IMR-90 (cell line): Measurements from ENCODE around the gene CSK. TPM values are rescaled to one million over a fixed set of nuclear protein-coding genes. Genes with fewer than 3 reads are reported as not detected.

ENCODE experiments used
- ATAC-seq: fragments of 200-7000 bp; cut with Tn5 transposase; 2 replicates; pipeline ENCODE4 v1.9.1; 2020; ENCODE audit warnings: low read depth, mild to moderate bottlenecking, moderate library complexity
- BruUV-seq: library from RNA; stranded (reverse); fragments of 400-500 nt; replicated peaks from 2 replicates; lab custom pipeline; 2021; lab: Mats Ljungman, UMichigan
- CTCF ChIA-PET: fragments of 300-600 bp; formaldehyde crosslinking; extraction: SDS; loops from one replicate; lab custom pipeline; 2021; ENCODE audit warnings: antibody characterized with exemption; lab: Yijun Ruan, JAX
- POLR2A ChIA-PET: fragments of 300-600 bp; sonication (Branson Sonifier 250); formaldehyde crosslinking; loops from one replicate; lab custom pipeline; 2022; ENCODE audit warnings: antibody characterized with exemption; ENCODE audit not compliant: unreplicated experiment; lab: Charles Lee
- DNase-seq: peaks from one replicate; pipeline ENCODE4 v3.0.0; 2013
- H2AFZ ChIP-seq: replicated peaks from 2 replicates; pipeline ENCODE3; 2013; ENCODE audit warnings: low read length, mild to moderate bottlenecking; ENCODE audit not compliant: poor library complexity
- H2AK5ac ChIP-seq: 2 replicates; pipeline ENCODE4 v1.6.1; 2013; ENCODE audit warnings: low read depth, low read length, inconsistent platforms
- H2AK9ac ChIP-seq: replicated peaks from 2 replicates; pipeline ENCODE3; 2013; ENCODE audit warnings: mild to moderate bottlenecking, low read depth, low read length, moderate library complexity; ENCODE audit not compliant: poor library complexity
- H2BK120ac ChIP-seq: 2 replicates; pipeline ENCODE4 v1.6.1; 2013; ENCODE audit warnings: low read depth, low read length, inconsistent platforms
- H2BK15ac ChIP-seq: 3 replicates; pipeline ENCODE4 v1.6.1; 2013; ENCODE audit warnings: low read depth, low read length, inconsistent platforms
- H2BK20ac ChIP-seq: 2 replicates; pipeline ENCODE4 v1.6.1; 2013; ENCODE audit warnings: low read depth, mild to moderate bottlenecking, inconsistent platforms, low read length, moderate library complexity
- H2BK5ac ChIP-seq: 2 replicates; pipeline ENCODE4 v1.6.1; 2013; ENCODE audit warnings: mild to moderate bottlenecking, low read depth, low read length, inconsistent platforms; ENCODE audit not compliant: poor library complexity, severe bottlenecking
- H3K14ac ChIP-seq: replicated peaks from 2 replicates; pipeline ENCODE4 v1.6.1; 2013; ENCODE audit warnings: low read depth, low read length, inconsistent platforms
- H3K18ac ChIP-seq: 2 replicates; pipeline ENCODE4 v1.6.1; 2013; ENCODE audit warnings: low read depth, low read length, control low read depth
- H3K23ac ChIP-seq: 2 replicates; pipeline ENCODE4 v1.6.1; 2013; ENCODE audit warnings: low read depth, low read length, inconsistent platforms
- H3K27ac ChIP-seq: 2 replicates; pipeline ENCODE4 v1.5.1; 2013; ENCODE audit warnings: mild to moderate bottlenecking, control low read depth, low read length; ENCODE audit not compliant: insufficient read depth
- H3K27me3 ChIP-seq: 2 replicates; pipeline ENCODE4 v1.6.1; 2013; ENCODE audit warnings: low read length; ENCODE audit not compliant: control insufficient read depth, insufficient read depth
- H3K36me3 ChIP-seq: 2 replicates; pipeline ENCODE4 v1.6.1; 2013; ENCODE audit warnings: low read length, mixed read lengths; ENCODE audit not compliant: control insufficient read depth, insufficient read depth
- H3K4ac ChIP-seq: 2 replicates; pipeline ENCODE4 v1.6.1; 2013; ENCODE audit warnings: low read depth, low read length, inconsistent platforms
- H3K4me1 ChIP-seq: 2 replicates; pipeline ENCODE4 v1.6.1; 2013; ENCODE audit warnings: low read length, mixed read lengths; ENCODE audit not compliant: control insufficient read depth, insufficient read depth
- H3K4me2 ChIP-seq: 2 replicates; pipeline ENCODE4 v1.6.1; 2013; ENCODE audit warnings: low read depth, mild to moderate bottlenecking, control low read depth, low read length, moderate library complexity
- H3K4me3 ChIP-seq: 2 replicates; pipeline ENCODE4 v1.5.1; 2013; ENCODE audit warnings: low read depth, mild to moderate bottlenecking, control low read depth, low read length, moderate library complexity; ENCODE audit not compliant: insufficient read depth
- H3K56ac ChIP-seq: 2 replicates; pipeline ENCODE4 v1.6.1; 2013; ENCODE audit warnings: low read length, inconsistent platforms; ENCODE audit not compliant: insufficient read depth; ENCODE audit errors: extremely low read depth
- H3K79me1 ChIP-seq, 2 experiments: 2 replicates each; pipeline ENCODE4 v1.6.1; 2013; ENCODE audit warnings: low read length in 2 of 2, inconsistent platforms in 1 of 2, low read depth in 1 of 2
- H3K9ac ChIP-seq: 2 replicates; pipeline ENCODE4 v1.6.1; 2013; ENCODE audit warnings: low read depth, low read length, control low read depth
- H3K9me1 ChIP-seq: 2 replicates; pipeline ENCODE4 v1.6.1; 2013; ENCODE audit warnings: low read length, inconsistent platforms; ENCODE audit not compliant: insufficient read depth
- H3K9me3 ChIP-seq: 2 replicates; pipeline ENCODE4 v1.6.1; 2013; ENCODE audit warnings: low read length; ENCODE audit not compliant: control insufficient read depth, insufficient read depth
- H4K20me1 ChIP-seq: 2 replicates; pipeline ENCODE4 v1.6.1; 2013; ENCODE audit warnings: low read length, inconsistent platforms; ENCODE audit not compliant: insufficient read depth
- H4K5ac ChIP-seq: 2 replicates; pipeline ENCODE4 v1.6.1; 2013; ENCODE audit warnings: mild to moderate bottlenecking, low read depth, low read length, control low read depth
- H4K8ac ChIP-seq, 2 experiments: 2 replicates each; pipeline ENCODE4 v1.6.1; 2013; ENCODE audit warnings: low read depth in 2 of 2, low read length in 2 of 2, control low read depth in 1 of 2, inconsistent platforms in 1 of 2
- H4K91ac ChIP-seq: 2 replicates; pipeline ENCODE4 v1.6.1; 2013; ENCODE audit warnings: low read depth, low read length, inconsistent platforms; ENCODE audit not compliant: insufficient read depth
- BHLHE40 ChIP-seq: fragments of 150-350 bp; IDR thresholded peaks from 2 replicates; pipeline ENCODE4 v1.6.1; 2016; ENCODE audit warnings: mild to moderate bottlenecking, low read depth, low read length
- CEBPB ChIP-seq: IDR thresholded peaks from 2 replicates; pipeline ENCODE4 v1.6.1; 2012; ENCODE audit warnings: low read depth, low read length, improper control_type of control experiment
- CHD1 ChIP-seq: IDR thresholded peaks from 2 replicates; pipeline ENCODE4 v1.6.1; 2012; ENCODE audit warnings: low read depth, low read length, improper control_type of control experiment
- ELK1 ChIP-seq: fragments of 150-350 bp; IDR thresholded peaks from 2 replicates; pipeline ENCODE4 v1.6.1; 2016; ENCODE audit warnings: low read depth, mild to moderate bottlenecking, low read length, moderate library complexity, borderline replicate concordance
- FOS ChIP-seq: fragments of 150-350 bp; IDR thresholded peaks from 2 replicates; pipeline ENCODE4 v1.6.1; 2016; ENCODE audit warnings: low read depth, low read length
- MAFK ChIP-seq: IDR thresholded peaks from 2 replicates; pipeline ENCODE4 v1.6.1; 2012; ENCODE audit warnings: low read depth, low read length, improper control_type of control experiment
- MAZ ChIP-seq: IDR thresholded peaks from 2 replicates; pipeline ENCODE4 v1.6.1; 2012; ENCODE audit warnings: low read depth, mild to moderate bottlenecking, low read length, improper control_type of control experiment, moderate library complexity, borderline replicate concordance
- MXI1 ChIP-seq: IDR thresholded peaks from 2 replicates; pipeline ENCODE4 v1.6.1; 2012; ENCODE audit warnings: low read depth, mild to moderate bottlenecking, low read length, moderate library complexity, borderline replicate concordance
- NFE2L2 ChIP-seq: fragments of 150-350 bp; IDR thresholded peaks from 2 replicates; pipeline ENCODE4 v1.6.1; 2016; ENCODE audit warnings: low read depth, mild to moderate bottlenecking, low read length
- POLR2A ChIP-seq: IDR thresholded peaks from 2 replicates; pipeline ENCODE4 v1.6.1; 2012; ENCODE audit warnings: mild to moderate bottlenecking, low read depth, low read length
- RAD21 ChIP-seq: IDR thresholded peaks from 2 replicates; pipeline ENCODE4 v1.6.1; 2012; ENCODE audit warnings: low read length, improper control_type of control experiment
- RCOR1 ChIP-seq: IDR thresholded peaks from 2 replicates; pipeline ENCODE4 v1.6.1; 2012; ENCODE audit warnings: mild to moderate bottlenecking, low read length, improper control_type of control experiment; ENCODE audit not compliant: insufficient replicate concordance
- RFX5 ChIP-seq: IDR thresholded peaks from 2 replicates; pipeline ENCODE4 v1.8.0; 2012; ENCODE audit warnings: low read depth, mild to moderate bottlenecking, low read length, moderate library complexity
- SMC3 ChIP-seq: fragments of 150-350 bp; IDR thresholded peaks from 2 replicates; pipeline ENCODE4 v1.6.1; 2016; ENCODE audit warnings: low read depth, mild to moderate bottlenecking, antibody characterized with exemption, low read length, moderate library complexity
- USF2 ChIP-seq: fragments of 150-350 bp; IDR thresholded peaks from 2 replicates; pipeline ENCODE4 v1.6.1; 2017; ENCODE audit warnings: mild to moderate bottlenecking, antibody characterized with exemption, low read length, low read depth
- WGBS, 2 experiments: methylation state at CpG; one replicate each; pipeline versions ENCODE4 v1.1.5 to v1.1.7; 2013; ENCODE audit warnings: missing lambda C conversion rate in 2 of 2; ENCODE audit not compliant: insufficient read length in 1 of 2; ENCODE audit errors: extremely low coverage in 2 of 2; 5-methylcytosine and 5-hydroxymethylcytosine counted together
- dilution Hi-C: fragments of 300-500 bp; cut with HindIII; formaldehyde crosslinking; loops from one replicate; pipeline ENCODE4 v1.14.3; 2018; ENCODE audit warnings: low sequenced_read_pairs; ENCODE audit not compliant: unreplicated experiment
- in situ Hi-C: fragments of 300-500 bp; cut with MboI; formaldehyde crosslinking; loops from 3 replicates; pipeline ENCODE4 v1.14.3; 2019; ENCODE audit warnings: low sequenced_read_pairs, inconsistent platforms, mixed read lengths
- intact Hi-C: fragments of 100-400 bp; cut with micrococcal nuclease; formaldehyde crosslinking; loops from 2 replicates; pipeline ENCODE4 v1.10.0; 2022
- polyA plus RNA-seq, 3 experiments: library from polyadenylated mRNA; depleted of rRNA; stranded (reverse); fragments of >200 nt; gene quantifications; 2 replicates each; pipeline ENCODE4 v1.2.3, GENCODE V29; 2012; ENCODE audit warnings: low replicate concordance in 1 of 3
- total RNA-seq: library from RNA; depleted of rRNA; stranded (reverse); fragments of >200 nt; gene quantifications from 2 replicates; pipeline ENCODE4 v1.2.3, GENCODE V29; 2012
- TF ChIP-seq, protein P1 (sequence below): conservative IDR thresholded peaks from 2 replicates; pipeline ENCODE4 v1.5.1; 2012; ENCODE audit warnings: mild to moderate bottlenecking, low read depth, low read length, improper control_type of control experiment

CSK gene
- total and polyA plus RNA-seq, 2 of the 4 experiments (the other 2 are of a cell fraction): 10.8 to 54.0 TPM

DNA sequence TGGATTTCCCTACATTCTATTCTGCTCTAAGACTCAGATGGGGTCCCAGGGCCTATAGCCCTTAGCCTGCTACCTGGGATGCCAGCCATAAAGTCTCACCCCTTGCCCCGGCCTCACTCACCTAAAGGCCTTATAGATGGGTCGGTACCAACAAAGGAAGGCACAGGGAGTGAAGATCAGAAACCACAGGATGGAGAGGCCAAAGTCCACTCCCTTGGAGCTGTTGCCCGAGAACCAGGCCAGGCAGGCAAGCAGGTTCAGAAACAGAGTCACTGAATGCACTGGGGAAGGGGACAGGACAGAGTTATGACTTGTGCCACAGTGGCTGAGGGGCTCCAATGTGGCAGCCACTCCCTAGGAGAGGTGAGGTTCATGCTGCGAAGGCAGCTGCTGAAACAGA is 68.5 kb downstream of the CSK start:
- DNase-seq (no peak), ATAC-seq (no peak)
- Histone ChIP-seq H3K9ac (no peak overlapping the region), H3K9me1 (no peaks in the 10 kb centered on the region), H2AFZ (no peak overlapping the region), H3K18ac (no peak overlapping the region), H2BK5ac (no peak overlapping the region), H3K14ac (no peak overlapping the region), H3K4me3 (no peak overlapping the region), H4K91ac (no peak overlapping the region), H2BK15ac (no peak overlapping the region), H3K56ac (no peak overlapping the region), H2BK20ac (no peak overlapping the region), H3K27me3 (no peaks in the 10 kb centered on the region), H3K23ac (no peak overlapping the region), H3K79me1 (peaks cover 0 to 14% of the 10 kb centered on the region in 2 experiments; a peak in 1 of 4 replicates), H4K20me1 (peaks cover 12% of the 10 kb centered on the region), H3K4ac (no peak overlapping the region), H2AK9ac (peak overlapping the region; percentile 28), H3K4me2 (no peak overlapping the region), H3K27ac (no peak overlapping the region), H2AK5ac (no peak overlapping the region), H2BK120ac (no peak overlapping the region), H4K5ac (no peak overlapping the region), H4K8ac (no peak overlapping the region), H3K36me3 (peaks cover 60% of the 10 kb centered on the region), H3K4me1 (no peaks in the 10 kb centered on the region), H3K9me3 (no peaks in the 10 kb centered on the region)
- no TSS peak for BruUV-seq
- WGBS, 2 experiments: 93% methylated on average over 3 of the region's 4 CpGs; no CpG with 5 or more reads in 1 of the 2 experiments
- TF ChIP-seq RAD21 (no peak), CEBPB (no peak), MAFK (no peak), POLR2A (no peak), USF2 (no peak), SMC3 (no peak), MXI1 (no peak), BHLHE40 (no peak), MAZ (no peak), RCOR1 (no peak), FOS (no peak), CHD1 (no peak), RFX5 (no peak), ELK1 (no peak), NFE2L2 (no peak)
- TF ChIP-seq, protein P1, sequence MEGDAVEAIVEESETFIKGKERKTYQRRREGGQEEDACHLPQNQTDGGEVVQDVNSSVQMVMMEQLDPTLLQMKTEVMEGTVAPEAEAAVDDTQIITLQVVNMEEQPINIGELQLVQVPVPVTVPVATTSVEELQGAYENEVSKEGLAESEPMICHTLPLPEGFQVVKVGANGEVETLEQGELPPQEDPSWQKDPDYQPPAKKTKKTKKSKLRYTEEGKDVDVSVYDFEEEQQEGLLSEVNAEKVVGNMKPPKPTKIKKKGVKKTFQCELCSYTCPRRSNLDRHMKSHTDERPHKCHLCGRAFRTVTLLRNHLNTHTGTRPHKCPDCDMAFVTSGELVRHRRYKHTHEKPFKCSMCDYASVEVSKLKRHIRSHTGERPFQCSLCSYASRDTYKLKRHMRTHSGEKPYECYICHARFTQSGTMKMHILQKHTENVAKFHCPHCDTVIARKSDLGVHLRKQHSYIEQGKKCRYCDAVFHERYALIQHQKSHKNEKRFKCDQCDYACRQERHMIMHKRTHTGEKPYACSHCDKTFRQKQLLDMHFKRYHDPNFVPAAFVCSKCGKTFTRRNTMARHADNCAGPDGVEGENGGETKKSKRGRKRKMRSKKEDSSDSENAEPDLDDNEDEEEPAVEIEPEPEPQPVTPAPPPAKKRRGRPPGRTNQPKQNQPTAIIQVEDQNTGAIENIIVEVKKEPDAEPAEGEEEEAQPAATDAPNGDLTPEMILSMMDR: no peak
- intact Hi-C loops (no loop called here), in situ Hi-C loops (no loop called here), dilution Hi-C loops (no loop called here)
- ChIA-PET POLR2A (no interaction called here), CTCF (no interaction called here)
